Effector memory CD4-positive, alpha-beta T cell (primary cell): Measurements from ENCODE around the gene CDKAL1.

ENCODE experiments used
- DNase-seq, 3 donors: peaks; one replicate each; pipeline ENCODE4 v3.0.0-alpha.2; 2020
- H3K27ac ChIP-seq: 2 replicates; pipeline ENCODE4 v1.7.0; 2013; ENCODE audit warnings: mild to moderate bottlenecking, low read length, moderate library complexity; ENCODE audit not compliant: insufficient read depth, poor library complexity, severe bottlenecking
- H3K27me3 ChIP-seq: replicated peaks from 2 replicates; pipeline ENCODE4 v1.7.0; 2013; ENCODE audit warnings: mild to moderate bottlenecking, low read length; ENCODE audit not compliant: insufficient read depth, control insufficient read depth, poor library complexity, severe bottlenecking
- H3K36me3 ChIP-seq: 2 replicates; pipeline ENCODE4 v1.7.0; 2013; ENCODE audit warnings: mild to moderate bottlenecking, low read length, moderate library complexity; ENCODE audit not compliant: control insufficient read depth, insufficient read depth
- H3K4me1 ChIP-seq: 2 replicates; pipeline ENCODE4 v1.7.0; 2013; ENCODE audit warnings: low read length, mild to moderate bottlenecking; ENCODE audit not compliant: control insufficient read depth, insufficient read depth, poor library complexity, severe bottlenecking
- H3K4me3 ChIP-seq: 2 replicates; pipeline ENCODE4 v1.7.0; 2013; ENCODE audit warnings: low read length, low read depth, mild to moderate bottlenecking; ENCODE audit not compliant: insufficient read depth, poor library complexity, severe bottlenecking
- H3K9me3 ChIP-seq: 2 replicates; pipeline ENCODE4 v1.7.0; 2013; ENCODE audit warnings: mild to moderate bottlenecking, low read length, moderate library complexity; ENCODE audit not compliant: control insufficient read depth

CDKAL1 gene

GRCh38 chr6:21173031-21173430 lies 638.8 kb downstream of the CDKAL1 start:
- H3K27ac ChIP-seq = no peak overlapping the region
- H3K27me3 ChIP-seq = no peaks in the 10 kb centered on the region
- no peak overlapping the region for H3K4me3 ChIP-seq
- H3K4me1 ChIP-seq = no peaks in the 10 kb centered on the region
- no peaks in the 10 kb centered on the region for H3K9me3 ChIP-seq
- no peak for DNase-seq
- no peaks in the 10 kb centered on the region for H3K36me3 ChIP-seq

GRCh38 chr6:21173678-21174077 lies 639.4 kb downstream of the CDKAL1 start:
- DNase-seq = no peak
- Histone ChIP-seq H3K4me3 (no peak overlapping the region), H3K9me3 (no peaks in the 10 kb centered on the region)

GRCh38 chr6:21176197-21176596 lies 641.9 kb downstream of the CDKAL1 start:
- no peaks in the 10 kb centered on the region for H3K9me3 ChIP-seq
- no peaks in the 10 kb centered on the region for H3K27me3 ChIP-seq
- no peak overlapping the region for H3K4me3 ChIP-seq
- H3K27ac ChIP-seq = no peak overlapping the region
- DNase-seq = no peak
- no peaks in the 10 kb centered on the region for H3K4me1 ChIP-seq
- H3K36me3 ChIP-seq = no peaks in the 10 kb centered on the region

More at GRCh38 chr6:21173678-21174077, 639.4 kb downstream of the CDKAL1 start:
- Histone ChIP-seq H3K27me3 (no peaks in the 10 kb centered on the region), H3K27ac (no peak overlapping the region), H3K4me1 (no peaks in the 10 kb centered on the region), H3K36me3 (no peaks in the 10 kb centered on the region)

GRCh38 chr6:21180155-21180554 lies 645.9 kb downstream of the CDKAL1 start:
- H3K4me1 ChIP-seq = no peaks in the 10 kb centered on the region
- H3K36me3 ChIP-seq = no peaks in the 10 kb centered on the region
- H3K9me3 ChIP-seq = no peaks in the 10 kb centered on the region
- DNase-seq = no peak
- no peak overlapping the region for H3K27ac ChIP-seq
- no peaks in the 10 kb centered on the region for H3K27me3 ChIP-seq
- H3K4me3 ChIP-seq = no peak overlapping the region

- Histone ChIP-seq H3K9me3 (no peaks in the 10 kb centered on the region), H3K36me3 (no peaks in the 10 kb centered on the region), H3K4me3 (no peak overlapping the region), H3K27me3 (no peaks in the 10 kb centered on the region), H3K27ac (no peak overlapping the region), H3K4me1 (no peaks in the 10 kb centered on the region)
- DNase-seq = no peak
Measured at GRCh38 chr6:21180800-21181337, 646.6 kb downstream of the CDKAL1 start.

- H3K4me1 ChIP-seq = no peaks in the 10 kb centered on the region
- H3K9me3 ChIP-seq = no peaks in the 10 kb centered on the region
- H3K27me3 ChIP-seq = no peaks in the 10 kb centered on the region
- H3K36me3 ChIP-seq = no peaks in the 10 kb centered on the region
- DNase-seq = no peak
- no peak overlapping the region for H3K27ac ChIP-seq
- no peak overlapping the region for H3K4me3 ChIP-seq
Measured at GRCh38 chr6:21181866-21182265, 647.6 kb downstream of the CDKAL1 start.

- H3K4me1 ChIP-seq = no peaks in the 10 kb centered on the region
- no peaks in the 10 kb centered on the region for H3K27me3 ChIP-seq
- H3K4me3 ChIP-seq = no peak overlapping the region
- H3K9me3 ChIP-seq = no peaks in the 10 kb centered on the region
- no peak overlapping the region for H3K27ac ChIP-seq
- no peaks in the 10 kb centered on the region for H3K36me3 ChIP-seq
- no peak for DNase-seq
Measured at GRCh38 chr6:21182589-21182988, 648.3 kb downstream of the CDKAL1 start.

- no peak overlapping the region for H3K4me3 ChIP-seq
- no peaks in the 10 kb centered on the region for H3K4me1 ChIP-seq
- no peaks in the 10 kb centered on the region for H3K9me3 ChIP-seq
- no peak for DNase-seq
- H3K27me3 ChIP-seq = no peaks in the 10 kb centered on the region
- H3K36me3 ChIP-seq = no peaks in the 10 kb centered on the region
- H3K27ac ChIP-seq = no peak overlapping the region
Measured at GRCh38 chr6:21185861-21186478, 651.7 kb downstream of the CDKAL1 start.

GRCh38 chr6:21186479-21187055 lies 652.3 kb downstream of the CDKAL1 start:
- Histone ChIP-seq H3K36me3 (no peaks in the 10 kb centered on the region), H3K27me3 (no peaks in the 10 kb centered on the region), H3K4me1 (no peaks in the 10 kb centered on the region), H3K4me3 (no peak overlapping the region), H3K9me3 (no peaks in the 10 kb centered on the region), H3K27ac (no peak overlapping the region)
- no peak for DNase-seq

- H3K27ac ChIP-seq = no peak overlapping the region
- no peak for DNase-seq
- H3K4me3 ChIP-seq = no peak overlapping the region
- no peaks in the 10 kb centered on the region for H3K4me1 ChIP-seq
- no peaks in the 10 kb centered on the region for H3K27me3 ChIP-seq
- H3K9me3 ChIP-seq = no peaks in the 10 kb centered on the region
- no peaks in the 10 kb centered on the region for H3K36me3 ChIP-seq
Measured at GRCh38 chr6:21187485-21187884, 653.2 kb downstream of the CDKAL1 start.
